Heart right ventricle (tissue), 16 donors: ENCODE results near the gene OPA1. TPM values are rescaled to one million over a fixed set of nuclear protein-coding genes. Genes with fewer than 3 reads are reported as not detected.

ENCODE experiments used
- ATAC-seq, 8 donors: fragments of 200-7000 bp; cut with Tn5 transposase; one replicate each; pipeline ENCODE4 v1.9.1; 2020; ENCODE audit warnings: mild to moderate bottlenecking in 8 of 8, moderate library complexity in 8 of 8, moderate number of reproducible peaks in 1 of 8
- DNase-seq, 2 donors: peaks; one replicate each; pipeline ENCODE4 v3.0.0-alpha.2; 2020
- H3K27ac ChIP-seq, 10 donors: fragments of 200-600 bp; sonication (generic) in 2 of 10; one replicate each; pipeline versions ENCODE4 v1.5.0 to v1.8.0; 2020 to 2022; ENCODE audit warnings: mild to moderate bottlenecking in 3 of 10
- H3K27me3 ChIP-seq, 7 donors: fragments of 200-600 bp; one replicate each; pipeline ENCODE4 v1.8.0; 2021 to 2022; ENCODE audit warnings: mild to moderate bottlenecking in 2 of 7
- H3K36me3 ChIP-seq, 9 donors: fragments of 200-600 bp; sonication (generic) in 1 of 9; one replicate each; pipeline versions ENCODE4 v1.5.0 to v1.8.0; 2020 to 2022; ENCODE audit warnings: mild to moderate bottlenecking in 2 of 9
- H3K4me1 ChIP-seq, 9 donors: fragments of 200-600 bp; sonication (generic) in 1 of 9; one replicate each; pipeline versions ENCODE4 v1.5.0 to v1.8.0; 2020 to 2022; ENCODE audit warnings: mild to moderate bottlenecking in 4 of 9
- H3K4me3 ChIP-seq, 10 donors: fragments of 200-600 bp; sonication (generic) in 2 of 10; one replicate each; pipeline versions ENCODE4 v1.5.0 to v1.8.0; 2020 to 2022; ENCODE audit warnings: mild to moderate bottlenecking in 7 of 10, moderate library complexity in 2 of 10
- H3K9me3 ChIP-seq, 11 donors: fragments of 200-600 bp in 10 of 11; sonication (generic) in 2 of 11; one replicate each; pipeline versions ENCODE4 v1.5.0 to v1.8.0; 2013 to 2022; ENCODE audit warnings: mild to moderate bottlenecking in 2 of 11, control low read depth in 1 of 11, moderate library complexity in 1 of 11
- WGBS, 2 donors: extraction: QIAGEN DNeasy Blood & Tissue Kit; methylation state at CpG; one replicate each; pipeline ENCODE4 v1.1.7; 2013; ENCODE audit warnings: inconsistent platforms in 1 of 2; 5-methylcytosine and 5-hydroxymethylcytosine counted together
- intact Hi-C, 10 donors: fragments of 100-400 bp; cut with DNase I; formaldehyde crosslinking; loops; one replicate each; pipeline versions ENCODE4 v1.11.1 to v1.14.2; 2022
- polyA plus RNA-seq, 2 donors: library from polyadenylated mRNA; stranded (reverse); fragments of 200-250 nt; gene quantifications; one replicate each; pipeline ENCODE4 v1.2.3, GENCODE V29; 2013
- total RNA-seq, 10 donors: library from RNA; stranded (reverse); fragmentation: NEBNext Ultra II Directional in 3 of 10; extraction: Animal tissue kit (Norgen Biotek cat#: 25700) in 3 of 10; gene quantifications; one replicate each; pipeline versions ENCODE4 v1.2.1 to v1.2.4, GENCODE V29; 2021 to 2023
- TF ChIP-seq, protein P1 (sequence below), 9 donors: fragments of 200-600 bp; sonication (generic) in 2 of 9; IDR thresholded peaks; one replicate each; pipeline versions ENCODE4 v1.5.0 to v1.8.0; 2021 to 2022; ENCODE audit warnings: antibody characterized with exemption in 9 of 9, mild to moderate bottlenecking in 5 of 9, moderate library complexity in 1 of 9
- donor health status: Arrhythmogenic right ventricular cardiomyopathy.
- donor health status: ischemic (EF 13 %, LVEDD 7.1; RV severe dilation, severe dysfunction).
- donor health status: healthy with polysubstance abuse.
- donor health status: DM: no; HTN: yes; CAD: no.
- donor health status: DM: no; HTN: no; CAD: no.
- donor health status: ischemic (EF 25% LVEDD 6.9; RV normal size, moderate dysfunction).
- donor health status: ischemic (EF 25% LVEDD 5.7; RV mildly dilated, moderate dysfunction).
- donor health status: healthy.
- donor health status: DM: yes; HTN: yes; CAD: no.
- donor health status: Ischemic cardiomyopathy.
- donor health status: ischemic (EF 35%, LVEDD 5.7; RV mildly dilated, moderate dysfunction).
- donor health status: nonischemic (EF 11% LVEDD 7.7; RV severe dilation, severe dysfunction).
- donor health status: DM: yes; HTN: yes; CAD: no.
- donor health status: PGD.
- donor health status: ischemic (EF 29% LVEDD 5.4; RV normal size, mild dysfunction).
- donor health status: nonischemic (EF 23%, LVEDD 6.1; RV moderate dilation, normal function).

Gene OPA1
- total and polyA plus RNA-seq, 12 donors, result 19.2 to 197 (median 124) TPM

DNA sequence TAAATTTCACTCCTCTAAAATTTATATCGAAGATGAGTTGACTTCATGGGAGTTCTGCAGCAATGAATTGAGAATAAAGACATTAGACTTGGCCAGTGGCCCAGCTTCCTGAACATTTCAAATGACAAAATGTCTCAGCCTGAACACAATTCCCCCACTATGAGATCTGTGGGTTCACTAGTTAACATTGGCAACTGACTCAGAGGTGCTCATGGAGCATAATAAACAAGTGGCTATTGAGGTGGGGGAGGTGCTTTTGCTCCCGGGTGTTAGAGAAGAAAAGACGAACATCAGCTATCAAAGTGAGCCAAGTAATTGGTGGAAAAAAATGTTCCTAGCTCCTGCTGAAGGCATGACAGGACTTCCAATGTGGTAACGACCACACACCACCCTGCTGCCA is 44.6 kb upstream of the OPA1 start:
- DNase-seq, result no peak
- intact Hi-C loops, result no loop called here
- 48 to 62% methylated on average over 4 of the region's 4 CpGs for WGBS, 2 donors
- TF ChIP-seq, protein P1, sequence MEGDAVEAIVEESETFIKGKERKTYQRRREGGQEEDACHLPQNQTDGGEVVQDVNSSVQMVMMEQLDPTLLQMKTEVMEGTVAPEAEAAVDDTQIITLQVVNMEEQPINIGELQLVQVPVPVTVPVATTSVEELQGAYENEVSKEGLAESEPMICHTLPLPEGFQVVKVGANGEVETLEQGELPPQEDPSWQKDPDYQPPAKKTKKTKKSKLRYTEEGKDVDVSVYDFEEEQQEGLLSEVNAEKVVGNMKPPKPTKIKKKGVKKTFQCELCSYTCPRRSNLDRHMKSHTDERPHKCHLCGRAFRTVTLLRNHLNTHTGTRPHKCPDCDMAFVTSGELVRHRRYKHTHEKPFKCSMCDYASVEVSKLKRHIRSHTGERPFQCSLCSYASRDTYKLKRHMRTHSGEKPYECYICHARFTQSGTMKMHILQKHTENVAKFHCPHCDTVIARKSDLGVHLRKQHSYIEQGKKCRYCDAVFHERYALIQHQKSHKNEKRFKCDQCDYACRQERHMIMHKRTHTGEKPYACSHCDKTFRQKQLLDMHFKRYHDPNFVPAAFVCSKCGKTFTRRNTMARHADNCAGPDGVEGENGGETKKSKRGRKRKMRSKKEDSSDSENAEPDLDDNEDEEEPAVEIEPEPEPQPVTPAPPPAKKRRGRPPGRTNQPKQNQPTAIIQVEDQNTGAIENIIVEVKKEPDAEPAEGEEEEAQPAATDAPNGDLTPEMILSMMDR (IDR thresholded peaks at IDR 0.05), result no peak
- no peaks in the 10 kb centered on the region for H3K27me3 ChIP-seq
- no peaks in the 10 kb centered on the region for H3K36me3 ChIP-seq
- no peak for ATAC-seq
- H3K4me3 ChIP-seq, result no peak overlapping the region
- H3K4me1 ChIP-seq, result no peaks in the 10 kb centered on the region
- H3K27ac ChIP-seq, result no peak overlapping the region
- peaks cover 0 to 15% (median 0%) of the 10 kb centered on the region in 11 donors for H3K9me3 ChIP-seq

DNA sequence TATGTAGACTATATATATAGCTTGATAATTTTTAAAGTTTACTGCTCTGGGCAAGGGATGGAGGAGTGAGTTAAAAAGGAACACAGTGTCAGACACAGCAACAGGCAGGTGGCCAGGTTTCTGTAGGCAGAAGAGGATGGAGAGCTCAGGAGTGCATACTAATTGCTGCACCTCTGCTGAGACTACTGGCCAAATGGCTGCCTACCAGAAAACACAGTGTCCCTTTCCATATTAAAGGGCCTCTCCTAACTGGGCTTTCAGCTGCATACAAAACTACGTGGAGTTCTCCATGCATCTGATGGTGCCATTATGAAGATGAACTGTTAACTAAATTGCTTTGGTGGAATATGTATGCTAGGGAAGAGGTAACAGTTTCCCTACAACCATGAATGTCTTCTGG is 40.1 kb upstream of the OPA1 start:
- Histone ChIP-seq H3K27ac (no peak overlapping the region), H3K36me3 (no peaks in the 10 kb centered on the region), H3K4me3 (no peak overlapping the region), H3K27me3 (no peaks in the 10 kb centered on the region), H3K9me3 (no peaks in the 10 kb centered on the region), H3K4me1 (no peaks in the 10 kb centered on the region)
- intact Hi-C loops, result no loop called here
- WGBS, 2 donors, result 64 to 86% methylated on average over 1 of the region's 1 CpG
- peak in 1 of 8 donors; percentile 73 for ATAC-seq
- TF ChIP-seq, protein P1 (IDR thresholded peaks at IDR 0.05), result no peak
- no peak for DNase-seq

DNA sequence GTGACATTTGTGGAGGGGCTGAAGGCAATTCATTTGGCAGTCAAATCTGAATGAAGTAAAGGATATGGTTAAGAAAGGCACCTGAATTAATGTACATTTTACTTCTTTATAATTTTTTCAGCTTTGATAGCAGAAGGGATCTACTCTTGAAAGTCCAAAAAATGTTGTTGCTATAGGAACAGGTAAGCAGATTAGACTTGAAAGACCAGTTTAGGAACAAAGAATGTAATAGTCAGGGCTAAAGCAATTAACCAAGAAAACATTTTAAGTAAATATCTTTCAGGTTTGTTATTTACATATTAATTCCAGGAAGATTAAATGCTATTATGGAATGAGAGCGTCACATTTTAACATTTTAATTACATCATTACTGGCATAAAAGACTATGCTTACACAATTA is 39.4 kb upstream of the OPA1 start:
- H3K4me3 ChIP-seq, result no peak overlapping the region
- DNase-seq, result no peak
- H3K4me1 ChIP-seq, result no peaks in the 10 kb centered on the region
- H3K27ac ChIP-seq, result no peak overlapping the region
- no peaks in the 10 kb centered on the region for H3K36me3 ChIP-seq
- intact Hi-C loops, result no loop called here
- 87 to 100% methylated on average over 1 of the region's 1 CpG for WGBS, 2 donors
- H3K9me3 ChIP-seq, result no peaks in the 10 kb centered on the region
- TF ChIP-seq, protein P1 (IDR thresholded peaks at IDR 0.05), result no peak
- H3K27me3 ChIP-seq, result no peaks in the 10 kb centered on the region
- ATAC-seq, result no peak

DNA sequence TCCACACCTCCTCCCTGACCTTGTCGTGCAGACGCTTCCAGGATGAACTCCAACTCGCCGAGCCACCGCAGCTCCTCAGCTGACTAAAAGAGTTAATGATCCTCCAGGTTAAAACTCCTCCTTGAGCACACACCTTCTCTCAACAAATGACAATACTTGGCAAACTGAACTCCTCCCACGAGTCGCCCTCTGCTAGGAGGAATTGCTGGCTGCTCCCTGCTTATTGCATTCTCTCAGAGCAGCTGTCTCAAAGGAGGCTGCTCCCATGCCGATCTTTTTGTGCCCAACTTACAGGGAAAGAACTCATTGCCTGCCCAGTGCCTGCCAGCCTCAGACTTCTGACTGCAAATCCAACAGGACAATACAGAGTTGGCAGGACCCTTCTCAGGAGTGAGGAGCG is 38.2 kb upstream of the OPA1 start, which contains the start of gene ATP13A4:
TSS of gene ATP13A4 (minus strand) at position 85 of the 400 bp plus-strand sequence. CDS start 96 bp downstream, outside the sequence.
- 62 to 63% methylated on average over 9 of the region's 9 CpGs for WGBS, 2 donors
- no peaks in the 10 kb centered on the region for H3K27me3 ChIP-seq
- ATAC-seq (peak in 1 of 8 donors; percentile 10), DNase-seq (no peak)
- no peak within 1 kb of the TSS for H3K4me3 ChIP-seq
- TF ChIP-seq, protein P1 (IDR thresholded peaks at IDR 0.05), result no peak
- H3K36me3 ChIP-seq, result no peaks in the 10 kb centered on the region
- H3K9me3 ChIP-seq, result no peaks in the 10 kb centered on the region
- no peaks in the 10 kb centered on the region for H3K4me1 ChIP-seq
- no peak within 1 kb of the TSS for H3K27ac ChIP-seq
- intact Hi-C loops, result no loop called here
